Stomach (tissue), 9 donors: ENCODE results near the gene SYNC. TPM values are rescaled to one million over a fixed set of nuclear protein-coding genes. Genes with fewer than 3 reads are reported as not detected.
"Not testable (repeated sequence)": the region's sequence is repeated elsewhere in the genome, so short reads cannot be mapped to it uniquely, and the experiment has no call there.

Experiments used
- DNase-seq, 2 donors: peaks; one replicate each; pipeline versions ENCODE4 v3.0.0 to v3.0.0-alpha.2; 2013 to 2019
- H3K27ac ChIP-seq, 5 donors: fragments of 200-600 bp in 4 of 5; sonication (generic) in 4 of 5; one replicate each; pipeline ENCODE4 v1.5.1; 2013 to 2019; ENCODE audit warnings: mild to moderate bottlenecking in 1 of 5, moderate library complexity in 1 of 5
- H3K27me3 ChIP-seq, 3 donors: fragments of 200-600 bp; sonication (generic); one replicate each; pipeline ENCODE4 v1.5.1; 2017 to 2019; ENCODE audit warnings: mixed run types in 1 of 3
- H3K36me3 ChIP-seq, 4 donors: fragments of 200-600 bp; sonication (generic); 1 replicate in 3 of 4; 2 replicates in 1 of 4; pipeline ENCODE4 v1.5.1; 2016 to 2019
- H3K4me1 ChIP-seq, 4 donors: fragments of 200-600 bp; sonication (generic); one replicate each; pipeline ENCODE4 v1.5.1; 2016 to 2019
- H3K4me3 ChIP-seq, 4 donors: fragments of 200-600 bp; sonication (generic) in 3 of 4; one replicate each; pipeline ENCODE4 v1.5.1; 2016 to 2019; ENCODE audit warnings: mild to moderate bottlenecking in 1 of 4
- H3K9me3 ChIP-seq, 4 donors: fragments of 200-600 bp; sonication (generic); one replicate each; pipeline ENCODE4 v1.5.1; 2016 to 2019
- EP300 ChIP-seq: sonication (generic); formaldehyde crosslinking; IDR thresholded peaks from one replicate; pipeline ENCODE4 v1.6.1; 2017; ENCODE audit warnings: antibody characterized with exemption
- POLR2A ChIP-seq, 4 donors: fragments of 450-650 bp; IDR thresholded peaks; one replicate each; pipeline ENCODE4 v1.6.1; 2016; ENCODE audit warnings: antibody characterized with exemption in 4 of 4, control low read depth in 2 of 4, mild to moderate bottlenecking in 1 of 4, moderate library complexity in 1 of 4
- POLR2AphosphoS5 ChIP-seq, 3 donors: sonication (generic); formaldehyde crosslinking; IDR thresholded peaks; one replicate each; pipeline ENCODE4 v1.6.1; 2016; ENCODE audit warnings: antibody characterized with exemption in 3 of 3
- WGBS, 5 donors: extraction: QIAGEN DNeasy Blood & Tissue Kit in 3 of 5; methylation state at CpG; one replicate each; pipeline versions ENCODE4 v1.1.5 to v1.1.7; 2013 to 2018; 5-methylcytosine and 5-hydroxymethylcytosine counted together
- intact Hi-C: fragments of 100-400 bp; cut with DNase I; formaldehyde crosslinking; loops from one replicate; pipeline ENCODE4 v1.15.1; 2023; ENCODE audit warnings: low total_unique reads
- polyA plus RNA-seq, 3 donors: library from polyadenylated mRNA; stranded (reverse); fragments of 200-250 nt; gene quantifications; one replicate each; pipeline ENCODE4 v1.2.3, GENCODE V29; 2013
- total RNA-seq, 5 donors: library from RNA; depleted of rRNA; stranded (reverse); fragments of >200 nt; gene quantifications; one replicate each; pipeline versions ENCODE4 v1.1.0 to v1.2.3, GENCODE V29; 2014 to 2016
- TF ChIP-seq, protein P1 (sequence below), 7 experiments: fragments of 450-650 bp in 4 of 7; fragments of 200-600 bp in 3 of 7; sonication (generic) in 3 of 7; IDR thresholded peaks; one replicate each; pipeline ENCODE4 v1.5.1; 2016 to 2019; ENCODE audit warnings: antibody characterized with exemption in 7 of 7, control low read depth in 2 of 7, mild to moderate bottlenecking in 1 of 7
- donor health status: healthy with polysubstance abuse.
- donor health status: Bipolar disorder and iron deficiency.
- donor health status: healthy.

Gene SYNC
- total and polyA plus RNA-seq, 8 donors: 5.5 to 38.5 (median 14.0) TPM

DNA sequence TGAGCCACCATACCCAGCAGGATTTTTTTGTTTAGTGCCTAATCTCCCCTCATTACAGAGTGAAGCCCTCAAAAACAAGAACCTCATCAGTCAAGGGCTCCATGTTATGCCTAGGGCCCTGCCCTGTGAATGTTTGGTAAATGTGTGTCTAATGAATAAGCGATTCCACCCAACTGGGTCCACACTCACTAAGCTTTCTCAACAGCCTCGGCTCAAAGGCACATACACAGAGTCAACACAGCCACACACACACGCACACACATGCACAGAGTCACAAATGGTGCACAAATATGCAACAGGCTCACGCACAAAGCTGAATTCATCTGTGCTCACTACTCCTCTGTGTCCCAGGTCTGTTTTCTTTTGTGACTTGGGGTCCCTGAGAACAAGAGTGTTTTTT, 11.7 kb upstream of the SYNC start:
- intact Hi-C loops: loop anchor here (5.0 kb wide), 1 partner anchor 58 kb away; no protein-coding TSS in a partner anchor

DNA sequence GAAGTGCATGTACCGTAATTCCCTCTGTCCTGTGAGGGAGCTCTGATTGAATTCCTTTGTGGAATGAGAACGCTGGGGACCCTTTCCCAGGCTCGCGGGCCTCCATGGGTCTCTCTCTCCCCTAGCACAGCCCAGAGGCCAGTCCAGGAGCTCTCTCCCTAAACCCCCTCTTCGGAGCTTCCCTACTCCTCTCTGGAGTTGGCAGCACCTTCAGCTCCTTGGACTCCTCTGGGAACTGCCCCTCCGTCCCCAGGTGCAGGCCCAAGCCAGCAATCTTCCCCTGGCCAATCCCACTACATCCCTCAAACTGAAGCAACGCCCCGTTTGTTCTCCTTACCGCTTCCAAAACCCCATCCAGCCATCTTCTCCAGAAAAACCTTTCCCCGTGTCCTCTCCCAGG, 10.5 kb upstream of the SYNC start:
- Histone ChIP-seq H3K27me3 (no peaks in the 10 kb centered on the region), H3K27ac (no peak overlapping the region), H3K4me1 (peaks cover 15 to 33% (median 22%) of the 10 kb centered on the region in 4 donors), H3K36me3 (no peaks in the 10 kb centered on the region), H3K4me3 (no peak overlapping the region), H3K9me3 (no peaks in the 10 kb centered on the region)
- TF ChIP-seq POLR2AphosphoS5 (IDR thresholded peaks at IDR 0.05) (no peak), POLR2A (IDR thresholded peaks at IDR 0.05) (no peak), EP300 (no peak)
- TF ChIP-seq, protein P1, sequence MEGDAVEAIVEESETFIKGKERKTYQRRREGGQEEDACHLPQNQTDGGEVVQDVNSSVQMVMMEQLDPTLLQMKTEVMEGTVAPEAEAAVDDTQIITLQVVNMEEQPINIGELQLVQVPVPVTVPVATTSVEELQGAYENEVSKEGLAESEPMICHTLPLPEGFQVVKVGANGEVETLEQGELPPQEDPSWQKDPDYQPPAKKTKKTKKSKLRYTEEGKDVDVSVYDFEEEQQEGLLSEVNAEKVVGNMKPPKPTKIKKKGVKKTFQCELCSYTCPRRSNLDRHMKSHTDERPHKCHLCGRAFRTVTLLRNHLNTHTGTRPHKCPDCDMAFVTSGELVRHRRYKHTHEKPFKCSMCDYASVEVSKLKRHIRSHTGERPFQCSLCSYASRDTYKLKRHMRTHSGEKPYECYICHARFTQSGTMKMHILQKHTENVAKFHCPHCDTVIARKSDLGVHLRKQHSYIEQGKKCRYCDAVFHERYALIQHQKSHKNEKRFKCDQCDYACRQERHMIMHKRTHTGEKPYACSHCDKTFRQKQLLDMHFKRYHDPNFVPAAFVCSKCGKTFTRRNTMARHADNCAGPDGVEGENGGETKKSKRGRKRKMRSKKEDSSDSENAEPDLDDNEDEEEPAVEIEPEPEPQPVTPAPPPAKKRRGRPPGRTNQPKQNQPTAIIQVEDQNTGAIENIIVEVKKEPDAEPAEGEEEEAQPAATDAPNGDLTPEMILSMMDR (IDR thresholded peaks at IDR 0.05): no peak
- no peak for DNase-seq
- 86 to 93% (median 91%) methylated on average over 10 of the region's 10 CpGs for WGBS, 5 donors
- intact Hi-C loops: loop anchor here (5.0 kb wide), 1 partner anchor 59 kb away; no protein-coding TSS in a partner anchor

More for the DNA sequence above, 11.7 kb upstream of the SYNC start:
- H3K27me3 ChIP-seq: no peaks in the 10 kb centered on the region
- H3K4me1 ChIP-seq: peaks cover 15 to 33% (median 22%) of the 10 kb centered on the region in 4 donors
- WGBS, 5 donors: 54 to 59% (median 55%) methylated on average over 4 of the region's 4 CpGs
- TF ChIP-seq POLR2A (IDR thresholded peaks at IDR 0.05) (no peak), POLR2AphosphoS5 (IDR thresholded peaks at IDR 0.05) (peak in 2 of 3 donors; percentile 69 to 73), EP300 (no peak)
- TF ChIP-seq, protein P1 (IDR thresholded peaks at IDR 0.05): no peak
- H3K4me3 ChIP-seq: no peak overlapping the region
- H3K36me3 ChIP-seq: no peaks in the 10 kb centered on the region
- H3K9me3 ChIP-seq: no peaks in the 10 kb centered on the region
- peak overlapping the region in 3 of 5 donors; percentile 29 to 61 (median 58) for H3K27ac ChIP-seq
- DNase-seq: peak; percentile 46 to 91

DNA sequence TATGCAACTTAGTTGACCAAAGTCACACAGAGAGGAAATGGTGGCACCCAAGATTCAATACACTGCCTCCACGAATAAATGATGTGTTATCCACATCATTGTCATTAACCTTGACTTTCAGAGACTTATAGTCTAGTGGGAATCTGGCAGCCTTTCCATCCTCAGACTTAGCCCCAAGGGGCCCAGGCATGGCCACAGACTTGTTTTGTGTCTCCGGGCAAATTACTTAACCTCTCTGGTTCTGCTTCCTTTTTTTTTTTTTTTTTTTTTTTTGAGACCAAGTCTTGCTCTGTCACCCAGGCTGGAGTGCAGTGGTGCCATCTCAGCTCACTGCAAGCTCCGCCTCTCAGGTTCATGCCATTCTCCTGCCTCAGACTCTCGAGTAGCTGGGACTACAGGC, 8.7 kb upstream of the SYNC start:
- H3K36me3 ChIP-seq, H3K4me3 ChIP-seq, H3K27me3 ChIP-seq, H3K27ac ChIP-seq, DNase-seq, H3K9me3 ChIP-seq: not testable (repeated sequence)
- 76 to 86% (median 79%) methylated on average over 4 of the region's 4 CpGs for WGBS, 5 donors
- intact Hi-C loops: loop anchor here (5.0 kb wide), 1 partner anchor 61 kb away; no protein-coding TSS in a partner anchor
- H3K4me1 ChIP-seq: peaks cover 16 to 28% (median 22%) of the 10 kb centered on the region in 4 donors

DNA sequence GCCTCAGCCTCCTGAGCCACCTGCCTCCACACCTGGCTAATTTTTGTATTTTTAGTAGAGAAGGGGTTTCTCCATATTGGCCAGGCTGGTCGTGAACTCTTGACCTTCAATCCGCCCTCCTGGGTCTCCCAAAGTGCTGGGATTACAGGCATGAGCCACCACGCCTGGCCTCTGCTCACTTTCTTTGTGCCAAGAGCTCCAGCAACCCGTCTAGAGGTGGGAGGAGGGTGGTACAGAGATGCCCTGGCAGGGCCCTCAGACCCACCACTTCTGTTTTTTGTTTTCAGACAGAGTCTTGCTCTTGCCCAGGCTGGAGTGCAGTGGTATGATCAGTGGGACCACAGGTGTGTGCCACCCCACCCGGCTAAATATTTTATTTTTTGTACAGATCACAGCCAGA, 6.9 kb upstream of the SYNC start:
- Histone ChIP-seq H3K36me3 (no peaks in the 10 kb centered on the region), H3K27me3 (no peaks in the 10 kb centered on the region), H3K9me3 (no peaks in the 10 kb centered on the region), H3K4me1 (peaks cover 15 to 34% (median 22%) of the 10 kb centered on the region in 4 donors), H3K4me3 (no peak overlapping the region), H3K27ac (no peak overlapping the region)
- intact Hi-C loops: no loop called here
- WGBS, 5 donors: 68 to 81% (median 71%) methylated on average over 4 to 5 of the region's 5 CpGs
- TF ChIP-seq POLR2A (IDR thresholded peaks at IDR 0.05): no peak
- no peak for TF ChIP-seq POLR2AphosphoS5 (IDR thresholded peaks at IDR 0.05)
- no peak for TF ChIP-seq EP300
- TF ChIP-seq, protein P1 (IDR thresholded peaks at IDR 0.05): no peak
- DNase-seq: no peak

DNA sequence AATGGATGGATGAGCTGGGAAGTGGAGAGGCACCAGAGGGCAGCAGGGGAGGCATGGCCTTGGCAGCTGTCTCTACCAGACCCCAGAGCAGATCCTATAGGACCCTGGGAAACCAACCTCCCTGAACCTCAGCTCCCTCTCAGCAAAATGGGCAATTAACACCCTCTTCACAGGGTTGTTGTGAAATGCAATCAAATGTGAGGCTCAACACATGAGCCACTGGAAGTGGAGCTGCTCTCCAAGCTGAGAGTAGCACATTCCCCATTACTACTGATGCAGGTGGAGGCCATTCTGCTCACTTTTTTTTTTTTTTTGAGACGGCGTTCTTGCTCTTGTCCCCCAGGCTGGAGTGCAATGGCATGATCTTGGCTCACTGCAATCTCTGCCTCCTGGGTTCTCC, 6.5 kb upstream of the SYNC start:
- H3K4me3 ChIP-seq: no peak overlapping the region
- DNase-seq: no peak
- intact Hi-C loops: no loop called here
- H3K27ac ChIP-seq: no peak overlapping the region
- peaks cover 16 to 38% (median 23%) of the 10 kb centered on the region in 4 donors for H3K4me1 ChIP-seq
- WGBS, 5 donors: 66 to 89% (median 86%) methylated on average over 2 of the region's 2 CpGs
- H3K27me3 ChIP-seq: no peaks in the 10 kb centered on the region
- H3K36me3 ChIP-seq: no peaks in the 10 kb centered on the region
- H3K9me3 ChIP-seq: no peaks in the 10 kb centered on the region
- TF ChIP-seq POLR2AphosphoS5 (IDR thresholded peaks at IDR 0.05) (no peak), POLR2A (IDR thresholded peaks at IDR 0.05) (no peak), EP300 (no peak)
- TF ChIP-seq, protein P1 (IDR thresholded peaks at IDR 0.05): no peak
